NCI-H128 (cell line): Measurements from ENCODE around the gene DYRK1A.

Source experiments
- DNase-seq: peaks from one replicate; lab custom pipeline; 2025; ENCODE audit not compliant: unreplicated experiment; lab: John Stamatoyannopoulos, UW

The DYRK1A gene

DNA sequence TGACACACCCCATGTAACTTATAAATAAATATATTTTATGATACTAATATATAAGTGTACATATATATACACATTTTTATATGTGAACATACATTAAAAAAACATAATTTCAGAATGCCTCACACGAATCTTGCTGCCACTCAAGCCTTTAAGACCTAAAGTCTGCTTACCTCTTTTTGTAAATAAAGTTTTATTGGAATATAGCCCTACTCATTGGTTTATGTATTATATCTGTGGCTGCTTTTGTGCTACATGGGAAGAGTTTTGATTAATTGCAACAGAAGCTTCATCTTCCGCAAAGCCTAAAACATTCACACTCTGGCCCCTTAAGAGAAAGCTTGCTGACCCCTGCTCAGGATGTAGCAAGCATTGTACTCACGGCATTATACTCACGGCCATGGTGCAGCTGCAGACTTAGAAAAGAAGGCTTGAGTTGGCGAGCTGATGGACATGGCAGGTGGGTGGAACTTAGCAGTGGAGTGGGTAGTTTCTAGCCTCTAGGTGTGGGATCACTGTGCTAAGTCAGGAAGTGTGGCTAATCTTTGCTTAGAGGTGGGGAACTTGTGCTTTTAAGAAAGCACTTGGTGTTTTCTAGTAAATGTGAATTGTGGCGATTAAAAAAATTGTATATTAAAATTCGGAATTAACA is 80.8 kb downstream of the DYRK1A start:
- DNase-seq, result no peak

DNA sequence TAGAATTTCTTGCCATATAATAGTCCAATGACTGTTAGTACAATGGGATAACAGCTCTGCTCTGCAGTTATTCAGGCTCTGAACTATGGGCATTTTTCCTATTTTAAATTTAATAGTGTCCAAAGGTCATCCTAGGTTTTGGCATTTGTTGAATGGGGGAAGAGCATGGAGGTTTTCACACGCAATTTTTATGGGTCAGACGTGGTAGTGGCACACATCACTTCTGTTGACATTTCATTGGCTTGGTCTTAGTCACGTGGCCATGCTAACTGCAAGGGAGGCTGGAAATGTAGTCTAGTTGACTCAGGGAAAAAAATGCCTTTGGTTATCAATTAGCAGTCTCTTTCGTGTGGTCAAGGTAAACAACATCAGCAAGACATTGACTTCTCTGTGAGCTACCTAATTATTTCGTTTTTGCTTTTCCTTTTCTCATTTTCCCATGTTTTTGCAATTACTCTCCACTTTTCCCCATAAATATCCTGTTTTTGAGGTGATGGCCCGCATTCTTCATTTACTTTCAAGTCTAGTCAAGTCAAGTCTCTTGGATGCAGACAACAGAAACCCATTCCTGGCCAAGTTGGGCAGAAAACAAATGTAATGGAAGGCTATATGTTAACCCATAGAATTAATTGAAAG is 82.8 kb downstream of the DYRK1A start:
- no peak for DNase-seq

DNA sequence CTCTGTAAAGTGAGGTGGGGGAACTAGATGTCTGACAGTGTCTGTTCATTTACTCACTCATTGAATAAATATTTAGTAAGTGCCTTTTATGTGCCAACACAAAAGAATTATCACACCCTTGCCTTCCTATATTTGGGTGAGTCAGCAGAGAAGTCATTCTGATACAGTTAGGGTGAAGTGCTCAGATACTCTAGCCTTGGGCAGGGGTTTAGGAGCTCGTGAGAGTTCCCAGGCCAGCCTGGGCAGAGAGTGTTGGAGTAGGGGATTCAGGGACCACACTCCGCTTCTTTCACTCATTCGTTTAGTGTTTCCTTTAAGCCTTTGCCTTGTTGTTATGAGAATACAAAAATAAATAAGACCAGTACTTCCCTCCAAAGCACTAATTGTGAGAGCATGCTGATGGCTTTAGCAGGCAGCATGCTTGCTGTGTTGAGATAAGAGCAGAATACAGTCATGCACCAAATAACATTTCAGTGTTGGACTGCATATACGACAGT is 83.9 kb downstream of the DYRK1A start:
- DNase-seq, result no peak

DNA sequence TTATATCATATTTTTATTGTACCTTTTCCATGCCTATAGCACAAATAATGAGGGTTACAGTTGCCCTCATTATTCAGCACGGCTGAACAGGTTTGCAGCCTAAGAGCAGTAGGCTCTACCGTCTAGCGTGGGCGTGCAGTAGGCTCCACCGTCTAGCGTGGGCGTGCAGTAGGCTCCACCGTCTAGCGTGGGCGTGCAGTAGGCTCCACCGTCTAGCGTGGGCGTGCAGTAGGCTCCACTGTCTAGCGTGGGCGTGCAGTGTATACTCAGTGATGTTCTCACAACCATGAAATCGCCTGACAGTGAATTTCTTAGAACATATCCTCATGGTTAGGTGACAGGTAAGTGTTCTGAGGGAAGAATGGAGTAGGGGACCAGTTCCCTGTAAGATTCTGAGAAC is 84.9 kb downstream of the DYRK1A start:
- no peak for DNase-seq

DNA sequence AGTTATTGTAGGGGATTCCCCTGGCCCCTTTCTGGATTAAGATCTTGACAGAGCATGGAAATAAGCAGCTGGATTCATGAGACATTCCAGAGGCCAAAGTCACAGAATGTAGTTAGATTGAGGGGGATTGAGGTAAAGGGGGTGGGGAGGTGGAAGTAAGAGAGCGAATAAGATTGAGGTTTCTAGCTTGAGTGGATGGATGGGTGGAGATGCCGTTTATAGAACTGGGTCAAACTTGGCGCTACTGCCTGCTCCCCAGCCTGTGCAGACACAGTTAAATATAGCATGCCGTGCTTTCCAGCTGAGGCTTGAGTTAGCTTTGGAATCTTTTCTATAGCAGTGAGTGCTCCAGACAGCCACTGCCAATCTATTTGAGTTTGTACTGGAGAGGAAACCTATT is 85.7 kb downstream of the DYRK1A start:
- DNase-seq, result no peak

DNA sequence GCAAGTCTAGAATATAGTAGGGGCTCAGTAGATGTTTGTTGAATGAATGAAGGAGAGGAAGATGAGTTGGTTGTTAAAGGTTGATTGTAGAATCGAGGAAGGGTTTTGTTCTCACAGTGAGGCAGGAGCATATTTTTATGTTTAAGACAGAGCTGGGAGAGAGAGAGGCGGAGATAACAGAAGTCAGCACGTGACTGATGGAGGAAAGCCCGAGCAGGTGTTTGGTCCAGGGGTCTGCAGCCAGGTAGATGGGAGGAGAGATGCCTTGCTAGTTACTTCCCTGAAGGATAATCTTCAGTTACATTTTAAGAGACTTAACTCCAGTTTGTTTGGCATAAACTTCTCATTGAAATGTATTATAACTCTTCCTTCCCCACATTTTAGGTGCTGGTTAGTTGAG is 86.8 kb downstream of the DYRK1A start:
- no peak for DNase-seq

DNA sequence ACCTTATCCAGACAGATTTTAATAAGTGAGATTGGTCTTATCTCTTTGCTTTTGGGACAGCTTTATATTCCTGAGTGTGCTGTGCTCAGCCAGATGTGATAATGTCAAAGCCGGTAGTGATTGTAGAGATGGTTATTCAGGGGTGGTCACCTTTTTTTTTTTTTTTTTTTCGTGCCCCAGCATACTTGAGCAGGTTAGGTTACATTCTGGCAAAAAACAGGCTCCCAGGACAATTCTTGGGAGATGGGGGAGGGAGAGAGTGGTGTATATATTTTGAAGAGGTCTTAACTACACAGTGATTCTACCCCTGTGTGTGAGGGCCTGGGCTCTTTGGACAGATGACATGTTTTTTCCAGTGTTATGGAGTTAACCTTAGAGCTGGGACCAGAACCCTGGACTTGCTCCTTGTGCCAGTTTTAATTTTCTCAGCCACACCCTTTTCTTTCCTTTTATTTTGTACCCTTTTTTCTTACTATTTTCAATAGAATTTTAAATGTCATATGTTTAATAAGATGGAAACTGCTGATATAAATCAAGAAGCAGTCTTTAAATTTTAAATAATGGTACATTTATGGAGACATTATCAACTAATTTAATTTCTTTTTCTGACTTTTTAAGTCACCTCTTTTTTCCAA is 88.4 kb downstream of the DYRK1A start:
- DNase-seq, result no peak

DNA sequence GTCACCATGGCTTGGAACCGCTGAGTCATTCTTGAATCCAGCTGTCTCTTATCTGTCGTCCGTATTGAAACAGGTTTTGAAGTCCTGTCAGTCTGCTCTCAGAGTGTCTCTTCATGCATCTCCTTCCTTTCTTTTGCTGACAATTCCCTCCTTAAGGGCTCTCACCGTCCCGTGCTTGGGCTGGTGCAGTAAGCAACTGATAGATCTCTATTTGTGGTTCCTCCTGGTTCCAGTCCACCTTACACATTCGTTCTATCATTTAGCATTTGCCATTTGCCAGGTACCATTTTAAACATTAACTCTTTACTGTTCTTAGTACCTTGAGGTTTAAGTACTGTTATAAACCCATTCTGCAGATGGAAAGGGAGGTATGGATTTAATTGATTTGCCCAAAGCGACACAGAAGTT is 88.9 kb downstream of the DYRK1A start:
- no peak for DNase-seq

DNA sequence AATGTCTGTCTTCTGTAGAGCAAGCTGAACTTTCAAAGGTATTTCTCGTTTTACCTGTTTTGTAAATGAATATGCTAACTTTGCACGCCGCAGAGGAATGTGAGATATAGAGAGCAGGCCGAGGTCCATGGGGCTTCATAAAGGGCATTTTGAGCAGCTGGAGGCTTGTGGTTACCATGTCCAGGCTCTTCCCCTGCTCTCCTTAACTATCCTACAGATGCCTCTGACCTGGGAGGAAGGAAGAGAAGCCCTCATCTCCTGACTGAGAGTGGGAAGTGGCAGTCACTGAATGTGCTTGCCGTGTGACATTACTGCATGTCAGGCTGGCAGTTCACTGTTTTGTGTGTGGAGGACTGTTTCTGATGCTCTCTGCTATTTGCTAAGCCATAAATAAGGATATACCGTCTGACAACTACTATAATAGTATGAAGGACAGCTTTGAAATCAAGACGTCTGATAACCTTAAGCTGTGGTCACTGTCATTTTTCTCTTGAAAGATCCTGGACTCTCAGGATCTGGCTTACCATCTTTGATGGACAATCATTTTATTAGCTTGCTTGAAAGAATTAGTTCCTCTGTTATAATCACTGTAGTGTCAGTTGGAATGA is 92.2 kb downstream of the DYRK1A start:
- DNase-seq, result no peak

DNA sequence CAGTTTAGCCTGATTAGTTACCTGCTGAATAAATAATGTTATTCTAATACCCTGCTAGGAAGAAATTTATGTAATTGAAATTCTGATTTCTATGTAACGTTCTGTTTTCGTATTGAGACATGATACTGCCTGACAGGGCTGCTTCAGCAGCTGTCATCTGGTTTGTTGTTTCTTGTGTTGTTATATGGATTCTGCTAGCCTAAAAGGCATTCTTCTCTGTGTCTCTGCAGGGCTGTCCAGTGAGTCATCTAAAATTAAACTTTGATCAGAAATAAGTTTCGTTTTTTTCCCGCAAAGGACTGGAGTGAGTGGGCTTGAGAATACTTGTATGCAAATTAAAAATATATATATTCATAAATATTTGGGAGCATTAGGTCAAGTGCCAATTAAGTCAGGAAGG is 93.0 kb downstream of the DYRK1A start:
- DNase-seq, result no peak

DNA sequence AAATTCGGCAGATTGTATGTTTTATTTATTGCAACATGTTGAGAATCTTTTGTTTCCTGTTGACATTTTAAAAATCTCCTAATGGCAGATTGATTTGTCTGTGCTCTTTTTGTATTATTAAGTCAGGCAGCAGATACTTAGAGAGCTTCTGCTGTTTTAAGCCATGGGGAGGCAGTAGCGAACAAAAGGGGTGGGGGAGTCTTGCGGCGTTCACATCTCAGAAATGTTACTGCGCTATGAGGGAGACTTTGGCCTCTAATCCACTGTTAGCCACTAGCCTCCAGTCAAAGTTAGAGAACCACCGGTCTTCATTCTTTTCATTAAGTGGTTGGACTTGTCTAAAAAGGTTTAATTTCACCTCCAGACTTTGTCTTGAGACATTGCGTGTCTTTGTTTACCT is 93.6 kb downstream of the DYRK1A start:
- no peak for DNase-seq

DNA sequence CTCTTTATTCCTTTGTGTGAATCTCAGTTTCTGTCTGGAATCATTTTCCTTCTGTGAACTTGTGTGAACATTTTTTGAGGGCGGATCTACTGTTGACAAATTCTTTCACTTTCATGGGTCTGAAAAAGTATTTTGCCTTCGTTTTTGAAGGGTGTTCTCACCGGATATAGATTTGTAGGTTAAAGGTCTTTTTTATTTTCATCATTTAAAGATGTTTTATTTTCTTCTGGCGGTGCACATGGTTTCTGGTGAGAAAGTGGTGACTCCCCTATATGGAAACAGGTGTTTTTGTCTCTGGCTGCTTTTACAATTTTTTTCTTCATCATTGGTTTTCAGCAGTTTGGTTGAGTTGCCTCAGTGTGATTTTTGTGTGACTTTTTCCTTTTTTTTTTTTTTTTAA is 94.9 kb downstream of the DYRK1A start:
- no peak for DNase-seq

DNA sequence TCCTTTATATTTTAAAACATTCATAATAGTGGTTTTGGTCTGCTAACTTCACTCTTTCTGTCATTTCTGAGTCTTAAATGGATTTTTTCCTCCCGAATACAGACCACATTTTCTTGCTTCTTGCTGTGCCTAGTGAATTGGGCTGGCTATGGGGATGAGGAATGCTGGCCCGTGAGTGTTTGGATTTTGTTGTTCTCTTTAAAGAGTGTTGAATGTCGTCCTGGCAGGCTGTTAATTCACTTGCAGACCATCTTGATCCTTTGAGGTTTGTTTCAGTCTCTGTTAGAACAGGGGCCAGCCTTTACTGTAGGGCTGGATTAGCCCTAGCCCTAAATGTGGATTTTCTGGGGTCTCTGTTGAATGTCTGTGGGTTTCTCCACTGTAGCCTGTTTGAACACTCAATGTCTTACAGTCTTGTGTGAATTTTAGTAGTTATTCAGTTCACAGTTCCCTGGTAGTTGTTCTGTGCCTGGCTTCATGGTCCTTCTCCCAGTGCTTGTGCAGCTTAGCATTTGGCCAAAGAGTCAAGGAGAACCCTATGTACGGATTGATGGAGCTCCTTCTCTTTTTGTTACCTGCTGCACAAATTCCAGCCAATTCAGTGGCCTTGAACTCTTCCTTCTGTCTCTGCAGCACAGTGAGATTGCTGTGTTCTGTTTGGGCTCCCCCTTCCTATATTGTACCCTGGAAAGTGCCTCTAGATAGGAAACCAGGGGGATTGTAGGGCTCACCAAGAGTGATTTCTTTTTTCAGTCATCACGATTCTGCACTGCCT is 95.7 kb downstream of the DYRK1A start:
- no peak for DNase-seq

DNA sequence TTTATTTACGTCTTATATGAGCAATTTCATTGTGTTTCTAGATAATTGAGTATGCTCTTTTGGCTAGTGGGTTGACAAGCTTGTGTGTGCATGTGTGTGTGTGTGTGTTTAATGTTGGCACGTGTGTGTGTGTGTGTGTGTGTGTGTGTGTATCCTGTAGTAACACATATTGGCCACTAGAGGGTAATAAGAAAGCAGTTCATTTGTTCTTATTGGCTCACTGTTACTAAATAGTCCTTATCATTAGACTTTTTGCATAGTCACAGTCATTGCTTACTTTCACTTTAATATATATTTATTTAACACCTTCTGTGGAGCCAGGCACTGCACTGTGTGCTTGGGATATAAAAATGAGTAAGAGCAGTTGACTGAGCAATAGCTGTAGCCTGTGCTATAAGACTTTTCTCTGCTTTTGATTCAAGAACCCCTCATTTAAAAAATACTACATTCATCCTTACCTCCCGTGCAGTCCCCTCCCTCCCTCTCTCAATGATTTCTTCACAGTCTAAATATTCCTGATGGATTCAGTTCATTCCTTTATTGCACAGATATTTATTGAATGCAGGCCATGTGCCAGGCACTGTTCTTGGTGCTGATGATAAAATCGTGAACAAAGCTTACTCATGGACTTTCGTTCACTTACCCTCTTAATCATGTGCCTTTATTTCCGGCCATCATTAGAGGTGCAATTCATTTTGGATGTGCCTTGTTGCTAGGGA is 96.7 kb downstream of the DYRK1A start:
- no peak for DNase-seq

DNA sequence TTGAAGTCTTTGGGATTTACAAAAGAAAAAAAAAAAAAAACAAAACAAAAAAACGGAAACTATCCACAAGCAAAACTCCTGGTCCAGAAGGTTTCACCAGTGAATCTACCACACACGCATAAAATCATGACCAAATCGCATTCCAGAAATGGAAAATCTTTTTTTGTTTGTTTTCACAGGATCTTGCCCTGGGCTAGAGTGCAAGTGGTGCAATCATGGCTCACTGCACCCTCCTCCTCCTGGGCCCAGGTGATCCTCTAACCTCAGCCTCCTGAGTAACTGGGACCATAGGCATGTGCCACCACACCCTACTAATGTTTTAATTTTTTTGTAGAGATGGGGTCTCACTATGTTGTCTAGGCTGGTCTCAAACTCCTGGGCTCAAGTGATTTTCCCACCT is 100.5 kb downstream of the DYRK1A start:
- no peak for DNase-seq

DNA sequence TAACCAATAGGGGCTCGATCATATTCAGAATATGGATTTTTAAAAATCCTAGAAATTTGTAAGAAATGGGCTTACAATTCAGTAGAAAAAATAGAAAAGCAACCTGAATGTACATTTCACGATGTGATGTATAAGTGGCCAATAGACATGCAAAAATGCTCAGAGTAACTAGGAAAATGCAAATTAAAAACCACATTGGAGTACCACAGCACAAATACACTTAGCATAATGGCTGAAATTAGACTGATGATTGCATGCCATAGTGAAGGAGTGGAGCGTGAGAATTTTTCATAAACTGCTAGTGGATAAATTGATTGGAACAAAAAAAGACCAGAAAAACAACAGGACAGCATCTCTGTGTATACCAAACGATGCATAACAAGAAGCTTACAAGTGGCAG is 102.3 kb downstream of the DYRK1A start:
- DNase-seq, result no peak

DNA sequence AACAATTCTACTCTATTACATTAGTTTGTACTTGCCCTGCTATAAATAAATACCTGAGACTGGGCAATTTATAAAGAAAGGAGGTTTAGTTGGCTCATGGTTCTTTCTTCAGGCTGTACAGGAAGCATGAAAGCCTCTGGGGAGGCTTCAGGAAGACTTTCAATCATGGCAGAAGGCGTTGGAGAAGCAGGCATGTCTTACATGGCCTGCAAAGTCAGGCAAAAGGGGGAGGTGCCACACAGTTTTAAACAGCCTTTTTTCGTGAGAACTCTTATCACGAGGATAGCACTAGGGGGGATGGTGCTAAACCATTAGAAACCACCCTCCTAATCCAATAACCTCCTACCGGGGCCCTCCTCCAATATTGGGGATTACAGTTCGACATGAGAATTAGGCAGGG is 102.9 kb downstream of the DYRK1A start:
- no peak for DNase-seq

DNA sequence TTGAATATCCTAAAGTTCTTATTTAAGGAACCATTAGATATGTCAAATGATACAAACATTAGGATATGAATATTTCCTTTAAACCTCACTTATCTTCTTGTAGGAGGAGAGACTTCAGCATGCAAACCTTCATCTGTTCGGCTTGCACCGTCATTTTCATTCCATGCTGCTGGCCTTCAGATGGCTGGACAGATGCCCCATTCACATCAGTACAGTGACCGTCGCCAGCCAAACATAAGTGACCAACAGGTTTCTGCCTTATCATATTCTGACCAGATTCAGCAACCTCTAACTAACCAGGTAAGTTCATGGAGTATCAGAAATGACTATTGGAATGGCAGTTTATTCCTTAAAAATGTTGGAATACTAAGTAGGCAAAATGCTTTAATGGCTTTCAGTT is 106.0 kb downstream of the DYRK1A start:
- no peak for DNase-seq

DNA sequence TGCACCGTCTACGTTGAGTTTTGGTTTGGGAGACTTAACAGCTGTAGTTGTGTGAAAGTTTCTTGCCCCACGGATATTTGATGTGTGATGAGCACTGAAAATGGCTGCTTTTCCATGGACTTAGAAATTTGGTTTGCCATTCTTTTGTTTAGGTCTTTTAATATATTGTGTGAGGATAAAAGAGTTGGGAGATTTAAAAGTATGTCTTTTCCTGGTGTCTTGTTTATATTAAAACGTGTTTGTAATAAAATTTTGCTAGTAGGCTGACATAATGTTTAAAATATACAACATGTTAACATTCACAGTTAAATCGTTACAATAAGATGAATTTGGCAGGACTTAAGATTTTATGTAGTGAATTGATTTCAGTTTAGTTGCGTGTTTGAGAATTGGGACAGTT is 106.9 kb downstream of the DYRK1A start:
- no peak for DNase-seq

DNA sequence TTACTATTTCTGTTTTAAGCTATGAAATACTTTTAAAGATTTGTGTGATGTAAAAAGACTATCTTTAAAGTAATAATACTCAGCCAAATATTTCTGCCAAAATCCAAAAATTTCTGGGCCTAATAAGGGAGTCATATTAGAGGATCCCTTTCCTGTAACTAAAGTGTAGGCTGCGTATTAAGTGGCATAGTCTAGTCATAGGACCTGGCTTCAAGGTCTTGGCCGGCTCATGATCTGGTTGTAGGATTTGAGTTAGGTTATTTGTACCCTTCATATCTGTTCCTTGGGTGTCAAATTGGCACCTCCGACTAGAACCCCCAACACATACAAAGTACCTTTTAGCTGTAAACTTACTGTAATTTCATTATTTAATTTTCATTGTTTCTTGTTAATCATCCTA is 107.8 kb downstream of the DYRK1A start:
- DNase-seq, result no peak
